Fibroblast of lung (primary cell): ENCODE measurements around the gene MICAL2. TPM values are rescaled to one million over a fixed set of nuclear protein-coding genes. Genes with fewer than 3 reads are reported as not detected.

Source experiments
- DNase-seq, 2 donors: peaks; one replicate each; pipeline versions ENCODE4 v3.0.0 to v3.0.0-alpha.2; 2010; ENCODE audit warnings: low read depth in 2 of 2
- H2AFZ ChIP-seq: 2 replicates; pipeline ENCODE4 v1.5.1; 2012; ENCODE audit warnings: low read length, control low read depth, inconsistent platforms
- H3K27ac ChIP-seq: 2 replicates; pipeline ENCODE4 v1.5.1; 2011; ENCODE audit warnings: low read length, control low read depth; ENCODE audit not compliant: insufficient read depth
- H3K27me3 ChIP-seq: 2 replicates; pipeline ENCODE4 v1.5.1; 2011; ENCODE audit warnings: mild to moderate bottlenecking, low read length; ENCODE audit not compliant: control insufficient read depth, insufficient read depth
- H3K36me3 ChIP-seq: 2 replicates; pipeline ENCODE4 v1.5.1; 2011; ENCODE audit warnings: low read length; ENCODE audit not compliant: control insufficient read depth, insufficient read depth
- H3K4me1 ChIP-seq: 2 replicates; pipeline ENCODE4 v1.5.1; 2011; ENCODE audit warnings: low read length; ENCODE audit not compliant: control insufficient read depth, insufficient read depth; ENCODE audit errors: extremely low read depth
- H3K4me2 ChIP-seq: 2 replicates; pipeline ENCODE4 v1.5.1; 2011; ENCODE audit warnings: low read length, control low read depth; ENCODE audit not compliant: insufficient read depth; ENCODE audit errors: extremely low read depth
- H3K4me3 ChIP-seq, 4 experiments: fragments of 200-600 bp in 1 of 4; sonication (generic) in 1 of 4; replicated peaks in 1 of 4; 2 replicates each; pipeline ENCODE4 v1.5.1; 2011 to 2016; ENCODE audit warnings: low read length in 4 of 4, low read depth in 3 of 4, mild to moderate bottlenecking in 3 of 4, control low read depth in 2 of 4, inconsistent platforms in 1 of 4, mixed read lengths in 1 of 4; ENCODE audit not compliant: insufficient read depth in 1 of 4; ENCODE audit errors: control extremely low read depth in 1 of 4
- H3K79me2 ChIP-seq: 2 replicates; pipeline ENCODE4 v1.5.1; 2012; ENCODE audit warnings: mild to moderate bottlenecking, low read length, inconsistent platforms; ENCODE audit not compliant: control insufficient read depth, insufficient read depth
- H3K9ac ChIP-seq: 2 replicates; pipeline ENCODE4 v1.5.1; 2011; ENCODE audit warnings: mild to moderate bottlenecking, low read length, control low read depth; ENCODE audit not compliant: insufficient read depth
- H3K9me3 ChIP-seq: 2 replicates; pipeline ENCODE4 v1.5.1; 2012; ENCODE audit warnings: low read depth, low read length; ENCODE audit not compliant: control insufficient read depth, insufficient read depth
- H4K20me1 ChIP-seq: 2 replicates; pipeline ENCODE4 v1.5.1; 2011; ENCODE audit warnings: low read length; ENCODE audit not compliant: control insufficient read depth, insufficient read depth; ENCODE audit errors: extremely low read depth
- CTCF ChIP-seq, 2 donors: IDR thresholded peaks in 1 of 2; conservative IDR thresholded peaks in 1 of 2; 1 replicate in 1 of 2; 2 replicates in 1 of 2; pipeline ENCODE4 v1.5.1; 2011 to 2012; ENCODE audit warnings: low read length in 2 of 2, control low read depth in 1 of 2, inconsistent platforms in 1 of 2, low read depth in 1 of 2, mild to moderate bottlenecking in 1 of 2
- EZH2 ChIP-seq: IDR thresholded peaks from 2 replicates; pipeline ENCODE4 v1.5.1; 2012; ENCODE audit warnings: low read length, control low read depth, mild to moderate bottlenecking; ENCODE audit errors: missing control alignments
- polyA plus RNA-seq, 2 donors: library from polyadenylated mRNA; depleted of rRNA in 1 of 2; stranded (reverse) in 1 of 2; unstranded in 1 of 2; fragments of >200 nt; gene quantifications; 2 replicates each; pipeline ENCODE4 v1.2.1, GENCODE V29; 2011 to 2012; ENCODE audit warnings: missing spikeins in 1 of 2
- total RNA-seq: library from RNA; depleted of rRNA; stranded (reverse); fragments of >200 nt; gene quantifications from 2 replicates; pipeline ENCODE4 v1.2.1, GENCODE V29; 2014

The MICAL2 gene
- total and polyA plus RNA-seq, 2 donors (not counting 1 experiment from before 2014, with no cell fraction given) = 78.5 to 275 TPM

- no peak overlapping the region for H3K9ac ChIP-seq
- H3K27ac ChIP-seq = peak overlapping the region; percentile 46
- no peak for DNase-seq
These were observed 123.2 kb downstream of the MICAL2 start for GRCh38 chr11:12233602-12233925.

GRCh38 chr11:12234221-12234620 is 123.8 kb downstream of the MICAL2 start:
- no peak overlapping the region for H3K4me3 ChIP-seq
- H3K4me1 ChIP-seq = peaks cover 4% of the 10 kb centered on the region
- H3K27ac ChIP-seq = no peak overlapping the region
- peaks cover 7% of the 10 kb centered on the region for H3K36me3 ChIP-seq
- H3K9me3 ChIP-seq = no peaks in the 10 kb centered on the region
- peak in 1 of 2 donors; percentile 60 for DNase-seq
- no peak overlapping the region for H3K4me2 ChIP-seq
- TF ChIP-seq CTCF (conservative IDR thresholded peaks at IDR 0.05 in 1 of 2, IDR thresholded peaks at IDR 0.05 in 1 of 2; ENCODE audit: low read depth in 1 of 2, low read length in 2 of 2) (no peak), EZH2 (no peak)
- H4K20me1 ChIP-seq = no peaks in the 10 kb centered on the region
- no peaks in the 10 kb centered on the region for H3K27me3 ChIP-seq
- no peaks in the 10 kb centered on the region for H3K79me2 ChIP-seq
- H3K9ac ChIP-seq = no peak overlapping the region
- H2AFZ ChIP-seq = no peak overlapping the region

More at GRCh38 chr11:12233602-12233925, 123.2 kb downstream of the MICAL2 start:
- TF ChIP-seq CTCF (conservative IDR thresholded peaks at IDR 0.05 in 1 of 2, IDR thresholded peaks at IDR 0.05 in 1 of 2; ENCODE audit: low read depth in 1 of 2, low read length in 2 of 2) = no peak
- no peak for TF ChIP-seq EZH2
- Histone ChIP-seq H3K79me2 (no peaks in the 10 kb centered on the region), H2AFZ (no peak overlapping the region), H4K20me1 (no peaks in the 10 kb centered on the region), H3K27me3 (no peaks in the 10 kb centered on the region), H3K36me3 (peaks cover 9% of the 10 kb centered on the region), H3K4me3 (no peak overlapping the region), H3K4me1 (peaks cover 4% of the 10 kb centered on the region), H3K9me3 (no peaks in the 10 kb centered on the region), H3K4me2 (no peak overlapping the region)

GRCh38 chr11:12235080-12235479 is 124.7 kb downstream of the MICAL2 start:
- peaks cover 4% of the 10 kb centered on the region for H3K36me3 ChIP-seq
- H4K20me1 ChIP-seq = no peaks in the 10 kb centered on the region
- no peaks in the 10 kb centered on the region for H3K79me2 ChIP-seq
- H3K9me3 ChIP-seq = no peaks in the 10 kb centered on the region
- H3K4me1 ChIP-seq = peaks cover 4% of the 10 kb centered on the region
- peak overlapping the region; percentile 70 for H3K27ac ChIP-seq
- no peak overlapping the region for H3K9ac ChIP-seq
- no peaks in the 10 kb centered on the region for H3K27me3 ChIP-seq
- no peak for TF ChIP-seq EZH2
- no peak for TF ChIP-seq CTCF (conservative IDR thresholded peaks at IDR 0.05 in 1 of 2, IDR thresholded peaks at IDR 0.05 in 1 of 2; ENCODE audit: low read depth in 1 of 2, low read length in 2 of 2)
- H3K4me2 ChIP-seq = no peak overlapping the region
- H2AFZ ChIP-seq = no peak overlapping the region
- H3K4me3 ChIP-seq = no peak overlapping the region
- DNase-seq = no peak
